HG02798 (cell line): Measurements from ENCODE around the gene ADCYAP1.
"Not testable (repeated sequence)": the region's sequence is repeated elsewhere in the genome, so short reads cannot be mapped to it uniquely, and the experiment has no call there.

Source experiments
- ATAC-seq: cut with Tn5 transposase; IDR thresholded peaks from one replicate; pipeline ENCODE4 v1.9.1; 2021; ENCODE audit warnings: mild to moderate bottlenecking; ENCODE audit not compliant: unreplicated experiment, poor library complexity

Gene ADCYAP1

GRCh38 chr18:904218-905090 is at the start of gene ADCYAP1:
Gene ADCYAP1, plus strand, starts transcription at chr18:904871. Its CDS starts 516 bp downstream, at chr18:905387.
- ATAC-seq, result no peak

- no peak for ATAC-seq
Observed at GRCh38 chr18:857986-858385, 46.7 kb upstream of the ADCYAP1 start.

GRCh38 chr18:864872-865273 is 39.8 kb upstream of the ADCYAP1 start:
- peak; percentile 79 for ATAC-seq

GRCh38 chr18:867257-867656 is 37.4 kb upstream of the ADCYAP1 start:
- ATAC-seq, result no peak

GRCh38 chr18:873426-873825 is 31.2 kb upstream of the ADCYAP1 start:
- not testable (repeated sequence) for ATAC-seq

GRCh38 chr18:875912-876311 is 28.8 kb upstream of the ADCYAP1 start:
- no peak for ATAC-seq

GRCh38 chr18:877238-877637 is 27.4 kb upstream of the ADCYAP1 start:
- no peak for ATAC-seq

- no peak for ATAC-seq
Observed at GRCh38 chr18:886076-886475, 18.6 kb upstream of the ADCYAP1 start.

- no peak for ATAC-seq
Observed at GRCh38 chr18:887716-888115, 17.0 kb upstream of the ADCYAP1 start.

- no peak for ATAC-seq
Observed at GRCh38 chr18:892316-892715, 12.4 kb upstream of the ADCYAP1 start.

- no peak for ATAC-seq
Observed at GRCh38 chr18:896315-896714, 8.4 kb upstream of the ADCYAP1 start.

GRCh38 chr18:901761-902160 is 2.9 kb upstream of the ADCYAP1 start:
- ATAC-seq, result no peak

- ATAC-seq, result no peak
Observed at GRCh38 chr18:902229-902628, 2.4 kb upstream of the ADCYAP1 start.

- no peak for ATAC-seq
Observed at GRCh38 chr18:903701-904100, 970 bp upstream of the ADCYAP1 start.

- ATAC-seq, result no peak
Observed at GRCh38 chr18:905307-905947, 756 bp downstream of the ADCYAP1 start.

GRCh38 chr18:905948-906415 is 1.3 kb downstream of the ADCYAP1 start:
- ATAC-seq, result no peak

GRCh38 chr18:906416-907114 is 1.9 kb downstream of the ADCYAP1 start:
- ATAC-seq, result no peak

- ATAC-seq, result no peak
Observed at GRCh38 chr18:907115-907884, 2.6 kb downstream of the ADCYAP1 start.

- ATAC-seq, result no peak
Observed at GRCh38 chr18:907885-908757, 3.5 kb downstream of the ADCYAP1 start.
